Ectodermal cell (in vitro differentiated cells): ENCODE data around the gene CEP152.

Experiments used
- H3K27ac ChIP-seq: 2 replicates; pipeline ENCODE4 v1.7.0; 2013; ENCODE audit warnings: mild to moderate bottlenecking, low read depth, low read length; ENCODE audit not compliant: insufficient read depth, poor library complexity, severe bottlenecking
- H3K27me3 ChIP-seq: 2 replicates; pipeline ENCODE4 v1.7.0; 2013; ENCODE audit warnings: mild to moderate bottlenecking, low read length; ENCODE audit not compliant: insufficient read depth, control insufficient read depth, poor library complexity, severe bottlenecking
- H3K36me3 ChIP-seq: one replicate; pipeline ENCODE4 v1.7.0; 2013; ENCODE audit warnings: low read length; ENCODE audit not compliant: control insufficient read depth, insufficient read depth
- H3K4me1 ChIP-seq: one replicate; pipeline ENCODE4 v1.7.0; 2013; ENCODE audit warnings: low read length; ENCODE audit not compliant: control insufficient read depth, insufficient read depth
- H3K4me3 ChIP-seq: 2 replicates; pipeline ENCODE4 v1.7.0; 2013; ENCODE audit warnings: low read depth, low read length, control low read depth; ENCODE audit not compliant: insufficient read depth
- H3K9me3 ChIP-seq: 2 replicates; pipeline ENCODE4 v1.7.0; 2013; ENCODE audit warnings: mild to moderate bottlenecking, low read length, moderate library complexity; ENCODE audit not compliant: control insufficient read depth
- WGBS, 2 experiments: methylation state at CpG; one replicate each; pipeline ENCODE4 v1.1.7; 2013; ENCODE audit warnings: missing lambda C conversion rate in 2 of 2; 5-methylcytosine and 5-hydroxymethylcytosine counted together

The CEP152 gene

GRCh38 chr15:48777645-48778330 lies 33.1 kb downstream of the CEP152 start:
- Histone ChIP-seq H3K27me3 (no peaks in the 10 kb centered on the region), H3K9me3 (no peaks in the 10 kb centered on the region), H3K36me3 (peaks cover 10% of the 10 kb centered on the region), H3K4me1 (no peaks in the 10 kb centered on the region), H3K27ac (no peak overlapping the region), H3K4me3 (no peak overlapping the region)
- 88 to 97% methylated on average over 1 of the region's 1 CpG for WGBS, 2 experiments

GRCh38 chr15:48775546-48775945 lies 35.3 kb downstream of the CEP152 start:
- Histone ChIP-seq H3K9me3 (no peaks in the 10 kb centered on the region), H3K4me3 (no peak overlapping the region), H3K27ac (no peak overlapping the region), H3K4me1 (no peaks in the 10 kb centered on the region), H3K36me3 (no peaks in the 10 kb centered on the region), H3K27me3 (no peaks in the 10 kb centered on the region)
- 90 to 100% methylated on average over 1 to 2 of the region's 2 CpGs for WGBS, 2 experiments

DNA sequence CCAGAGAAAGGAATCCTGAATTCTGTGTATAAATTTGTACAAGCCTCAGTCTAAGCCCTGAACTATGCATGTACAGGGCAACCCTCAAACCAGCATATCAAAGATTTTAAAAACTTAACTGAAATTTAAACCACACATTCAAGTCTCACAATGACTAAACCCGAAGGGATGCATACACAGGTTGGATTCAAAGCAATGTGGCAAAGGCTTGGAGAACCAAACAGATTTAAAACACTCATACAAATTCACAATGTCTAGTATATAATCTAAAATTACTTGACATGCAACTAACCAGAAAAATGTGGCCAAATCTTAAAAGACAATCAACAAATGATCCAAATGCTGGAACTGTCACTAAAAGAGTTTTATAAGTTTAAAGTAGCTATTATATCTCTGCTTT lies 36.4 kb downstream of the CEP152 start:
- Histone ChIP-seq H3K4me1 (no peaks in the 10 kb centered on the region), H3K27me3 (no peaks in the 10 kb centered on the region), H3K9me3 (no peaks in the 10 kb centered on the region), H3K27ac (no peak overlapping the region), H3K4me3 (no peak overlapping the region), H3K36me3 (no peaks in the 10 kb centered on the region)
- 88 to 97% methylated on average over 1 of the region's 1 CpG for WGBS, 2 experiments

- H3K27me3 ChIP-seq, result no peaks in the 10 kb centered on the region
- no peak overlapping the region for H3K4me3 ChIP-seq
- H3K9me3 ChIP-seq, result no peaks in the 10 kb centered on the region
- no peaks in the 10 kb centered on the region for H3K4me1 ChIP-seq
- peaks cover 10% of the 10 kb centered on the region for H3K36me3 ChIP-seq
- H3K27ac ChIP-seq, result no peak overlapping the region
- WGBS, 2 experiments, result 96 to 98% methylated on average over 2 to 3 of the region's 4 CpGs
Observed at GRCh38 chr15:48766196-48766595, 44.7 kb downstream of the CEP152 start.

DNA sequence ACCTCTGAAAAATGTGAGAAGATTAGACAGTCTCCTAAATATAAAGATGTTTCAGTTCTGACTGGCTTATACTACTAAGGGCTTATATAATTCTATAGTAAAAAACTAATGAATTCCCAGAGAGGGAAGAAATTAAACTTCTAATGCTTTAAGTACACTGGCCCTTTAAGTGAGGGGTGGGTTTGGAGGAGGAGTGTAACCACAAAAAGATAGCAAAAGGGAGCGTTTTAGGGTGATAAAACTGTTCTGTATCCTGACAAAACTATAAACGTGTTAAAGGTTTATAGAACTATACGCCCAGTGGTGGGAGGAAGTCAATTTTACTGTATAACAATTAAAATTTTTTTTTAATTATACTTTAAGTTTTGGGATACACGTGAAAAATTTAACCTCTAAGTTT lies 45.8 kb downstream of the CEP152 start:
- H3K9me3 ChIP-seq, result no peaks in the 10 kb centered on the region
- no peaks in the 10 kb centered on the region for H3K4me1 ChIP-seq
- no peak overlapping the region for H3K27ac ChIP-seq
- H3K27me3 ChIP-seq, result no peaks in the 10 kb centered on the region
- WGBS, 2 experiments, result 92 to 96% methylated on average over 2 to 3 of the region's 4 CpGs
- no peak overlapping the region for H3K4me3 ChIP-seq
- peaks cover 10% of the 10 kb centered on the region for H3K36me3 ChIP-seq

DNA sequence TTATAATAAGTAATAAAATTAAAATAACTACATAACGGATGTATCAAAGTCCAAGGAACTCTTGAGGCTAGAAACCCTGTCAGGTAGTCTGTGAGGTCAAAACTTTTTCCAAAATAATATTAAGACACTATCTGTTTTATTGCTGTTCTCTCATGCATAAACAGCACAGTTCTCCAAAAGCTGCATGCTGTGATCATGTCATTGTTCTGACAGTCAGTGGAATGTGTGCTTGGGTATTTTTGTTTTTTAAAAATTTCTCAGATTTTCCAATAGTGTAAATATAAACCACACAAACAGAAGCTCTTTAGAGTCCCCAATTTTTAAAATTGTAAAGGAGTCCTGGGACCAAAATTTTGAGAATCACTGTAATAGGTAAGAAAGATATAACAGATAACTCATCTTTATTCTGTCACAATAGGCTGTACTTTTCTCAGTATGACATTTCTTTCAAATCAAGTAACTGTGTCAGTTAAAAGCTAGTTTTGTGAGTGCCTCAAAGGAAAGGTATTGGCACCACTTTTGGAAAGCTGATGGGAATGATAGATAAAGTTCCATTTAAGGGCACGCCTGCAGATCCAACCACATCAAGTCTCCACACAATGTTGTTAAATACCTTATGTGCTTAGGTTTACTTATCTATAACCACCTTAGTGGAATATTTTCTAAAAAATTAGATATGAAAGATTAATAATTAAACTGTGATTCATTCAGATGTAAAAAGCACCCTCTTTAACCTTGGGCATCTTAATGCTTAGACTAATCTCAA lies 49.3 kb downstream of the CEP152 start:
- no peak overlapping the region for H3K27ac ChIP-seq
- 100% methylated on average over 2 of the region's 2 CpGs; no CpG with 5 or more reads in 1 of the 2 experiments for whole genome bisulfite sequencing, 2 experiments
- H3K4me1 ChIP-seq, result no peaks in the 10 kb centered on the region
- no peaks in the 10 kb centered on the region for H3K9me3 ChIP-seq
- H3K27me3 ChIP-seq, result no peaks in the 10 kb centered on the region
- H3K36me3 ChIP-seq, result peaks cover 8% of the 10 kb centered on the region
- no peak overlapping the region for H3K4me3 ChIP-seq

DNA sequence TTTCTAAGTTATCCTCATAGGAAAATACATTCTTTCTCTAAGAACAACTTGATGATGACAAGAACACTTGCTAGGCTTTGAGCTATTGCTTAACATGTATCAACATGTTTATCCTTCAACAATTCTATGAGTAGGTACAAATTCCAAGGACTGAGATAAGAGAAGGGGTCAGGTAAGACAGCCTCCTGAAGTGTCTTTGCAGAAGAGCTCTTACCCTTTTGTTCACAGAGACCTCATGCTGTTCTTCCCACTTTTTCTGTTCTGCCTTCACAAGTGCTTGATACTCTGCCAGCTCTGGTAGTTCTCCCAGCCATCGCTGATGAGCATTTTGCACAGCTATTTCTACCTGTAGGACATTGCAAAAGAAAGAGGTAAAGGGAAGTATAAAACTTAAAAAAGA lies 50.9 kb downstream of the CEP152 start:
- Histone ChIP-seq H3K4me1 (no peaks in the 10 kb centered on the region), H3K36me3 (peaks cover 8% of the 10 kb centered on the region), H3K9me3 (no peaks in the 10 kb centered on the region), H3K27ac (no peak overlapping the region), H3K27me3 (no peaks in the 10 kb centered on the region), H3K4me3 (no peak overlapping the region)
- 100% methylated on average over 1 of the region's 1 CpG for WGBS, 2 experiments

DNA sequence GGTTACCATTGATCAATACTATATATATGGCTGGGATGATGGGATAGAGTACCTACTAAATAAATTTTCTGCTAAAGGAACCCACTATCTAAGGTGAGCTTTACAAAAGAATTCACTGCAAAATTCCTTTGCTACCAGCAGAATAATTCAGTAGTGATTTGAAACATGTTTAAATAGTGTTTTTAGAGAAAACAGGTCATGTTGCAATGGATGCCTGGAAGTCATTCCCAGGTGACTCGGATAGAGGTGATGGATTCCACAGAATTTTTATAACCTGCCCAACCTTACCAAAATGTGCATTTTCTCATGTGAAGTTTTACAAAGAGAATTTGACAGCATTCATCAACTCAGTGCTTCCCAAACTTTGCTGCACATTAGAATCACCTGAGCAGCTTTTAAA lies 53.2 kb downstream of the CEP152 start:
- 91 to 92% methylated on average over 1 of the region's 1 CpG for WGBS, 2 experiments
- no peak overlapping the region for H3K4me3 ChIP-seq
- no peaks in the 10 kb centered on the region for H3K27me3 ChIP-seq
- no peaks in the 10 kb centered on the region for H3K4me1 ChIP-seq
- H3K27ac ChIP-seq, result no peak overlapping the region
- H3K9me3 ChIP-seq, result no peaks in the 10 kb centered on the region
- H3K36me3 ChIP-seq, result peaks cover 3% of the 10 kb centered on the region

GRCh38 chr15:48754011-48754410 lies 56.9 kb downstream of the CEP152 start:
- Histone ChIP-seq H3K36me3 (peaks cover 3% of the 10 kb centered on the region), H3K9me3 (no peaks in the 10 kb centered on the region), H3K27ac (no peak overlapping the region), H3K4me3 (no peak overlapping the region), H3K27me3 (no peaks in the 10 kb centered on the region), H3K4me1 (no peaks in the 10 kb centered on the region)
- WGBS, 2 experiments, result 91 to 96% methylated on average over 2 to 3 of the region's 3 CpGs

DNA sequence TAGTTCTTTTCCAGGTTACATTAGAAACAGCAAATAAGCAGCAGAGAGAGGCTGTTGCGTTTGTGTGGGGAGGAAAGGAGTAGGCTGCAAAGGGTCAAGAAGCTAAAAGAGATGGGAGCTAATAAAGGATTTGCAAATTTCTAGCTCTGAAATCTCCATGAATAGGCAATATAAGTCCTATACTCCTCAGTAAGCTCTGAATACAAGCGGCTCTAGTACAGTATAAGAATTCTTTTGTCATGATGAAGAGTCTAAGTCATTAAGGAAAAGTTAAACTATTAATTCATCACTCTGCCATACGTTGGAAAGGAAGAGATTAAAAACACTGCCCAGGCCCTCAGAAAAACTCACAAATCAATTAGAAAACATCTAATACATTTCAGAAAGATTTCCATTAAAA lies 59.3 kb downstream of the CEP152 start:
- Histone ChIP-seq H3K36me3 (no peaks in the 10 kb centered on the region), H3K4me3 (no peak overlapping the region), H3K27me3 (no peaks in the 10 kb centered on the region), H3K4me1 (peaks cover 5% of the 10 kb centered on the region), H3K9me3 (no peaks in the 10 kb centered on the region), H3K27ac (no peak overlapping the region)
- WGBS, 2 experiments, result 94 to 95% methylated on average over 2 to 3 of the region's 3 CpGs
